ENCODE measurements around the gene GOLGA6L7.

DNA sequence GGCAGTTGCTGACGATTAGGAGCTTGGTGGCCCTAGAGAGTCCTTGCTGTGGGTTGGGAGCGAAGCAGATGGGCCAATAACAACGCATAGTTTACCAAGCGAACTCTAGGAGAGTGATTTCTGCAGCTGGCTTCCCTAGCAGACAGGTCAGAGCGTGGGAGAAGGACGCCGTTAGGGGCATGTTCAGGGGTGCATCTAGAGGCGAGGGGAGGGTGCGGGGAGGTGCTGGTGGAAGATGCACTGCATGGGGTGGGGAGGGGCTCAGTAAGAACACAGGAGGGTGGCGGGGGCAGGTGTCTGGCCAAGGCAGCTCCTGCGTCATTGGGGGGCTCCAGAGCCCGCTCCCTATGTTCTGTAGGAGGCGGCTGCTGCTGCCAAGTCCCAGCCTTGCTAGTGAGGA, 46.2 kb upstream of the GOLGA6L7 start:
- TF ChIP-seq, protein P1, sequence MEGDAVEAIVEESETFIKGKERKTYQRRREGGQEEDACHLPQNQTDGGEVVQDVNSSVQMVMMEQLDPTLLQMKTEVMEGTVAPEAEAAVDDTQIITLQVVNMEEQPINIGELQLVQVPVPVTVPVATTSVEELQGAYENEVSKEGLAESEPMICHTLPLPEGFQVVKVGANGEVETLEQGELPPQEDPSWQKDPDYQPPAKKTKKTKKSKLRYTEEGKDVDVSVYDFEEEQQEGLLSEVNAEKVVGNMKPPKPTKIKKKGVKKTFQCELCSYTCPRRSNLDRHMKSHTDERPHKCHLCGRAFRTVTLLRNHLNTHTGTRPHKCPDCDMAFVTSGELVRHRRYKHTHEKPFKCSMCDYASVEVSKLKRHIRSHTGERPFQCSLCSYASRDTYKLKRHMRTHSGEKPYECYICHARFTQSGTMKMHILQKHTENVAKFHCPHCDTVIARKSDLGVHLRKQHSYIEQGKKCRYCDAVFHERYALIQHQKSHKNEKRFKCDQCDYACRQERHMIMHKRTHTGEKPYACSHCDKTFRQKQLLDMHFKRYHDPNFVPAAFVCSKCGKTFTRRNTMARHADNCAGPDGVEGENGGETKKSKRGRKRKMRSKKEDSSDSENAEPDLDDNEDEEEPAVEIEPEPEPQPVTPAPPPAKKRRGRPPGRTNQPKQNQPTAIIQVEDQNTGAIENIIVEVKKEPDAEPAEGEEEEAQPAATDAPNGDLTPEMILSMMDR (IDR thresholded peaks at IDR 0.05), result no peak
- TF ChIP-seq POLR2A (IDR thresholded peaks at IDR 0.05), result no peak

All from testis (tissue), 2 donors.